Measurements from ENCODE around the gene APIP. TPM values are rescaled to one million over a fixed set of nuclear protein-coding genes. Genes with fewer than 3 reads are reported as not detected.

APIP gene, protein sequence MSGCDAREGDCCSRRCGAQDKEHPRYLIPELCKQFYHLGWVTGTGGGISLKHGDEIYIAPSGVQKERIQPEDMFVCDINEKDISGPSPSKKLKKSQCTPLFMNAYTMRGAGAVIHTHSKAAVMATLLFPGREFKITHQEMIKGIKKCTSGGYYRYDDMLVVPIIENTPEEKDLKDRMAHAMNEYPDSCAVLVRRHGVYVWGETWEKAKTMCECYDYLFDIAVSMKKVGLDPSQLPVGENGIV
- total RNA-seq = 10 to 100 TPM in 4 of 5 experiments, 1 to 10 TPM in 1; 8.2 to 23.6 (median 17.7) TPM
- 10 to 100 TPM; 14.9 to 18.5 TPM for polyA plus RNA-seq
- 8.2 reads per million, percentile 32 among the genes with 10 or more reads in this experiment for total RNA-seq

DNA sequence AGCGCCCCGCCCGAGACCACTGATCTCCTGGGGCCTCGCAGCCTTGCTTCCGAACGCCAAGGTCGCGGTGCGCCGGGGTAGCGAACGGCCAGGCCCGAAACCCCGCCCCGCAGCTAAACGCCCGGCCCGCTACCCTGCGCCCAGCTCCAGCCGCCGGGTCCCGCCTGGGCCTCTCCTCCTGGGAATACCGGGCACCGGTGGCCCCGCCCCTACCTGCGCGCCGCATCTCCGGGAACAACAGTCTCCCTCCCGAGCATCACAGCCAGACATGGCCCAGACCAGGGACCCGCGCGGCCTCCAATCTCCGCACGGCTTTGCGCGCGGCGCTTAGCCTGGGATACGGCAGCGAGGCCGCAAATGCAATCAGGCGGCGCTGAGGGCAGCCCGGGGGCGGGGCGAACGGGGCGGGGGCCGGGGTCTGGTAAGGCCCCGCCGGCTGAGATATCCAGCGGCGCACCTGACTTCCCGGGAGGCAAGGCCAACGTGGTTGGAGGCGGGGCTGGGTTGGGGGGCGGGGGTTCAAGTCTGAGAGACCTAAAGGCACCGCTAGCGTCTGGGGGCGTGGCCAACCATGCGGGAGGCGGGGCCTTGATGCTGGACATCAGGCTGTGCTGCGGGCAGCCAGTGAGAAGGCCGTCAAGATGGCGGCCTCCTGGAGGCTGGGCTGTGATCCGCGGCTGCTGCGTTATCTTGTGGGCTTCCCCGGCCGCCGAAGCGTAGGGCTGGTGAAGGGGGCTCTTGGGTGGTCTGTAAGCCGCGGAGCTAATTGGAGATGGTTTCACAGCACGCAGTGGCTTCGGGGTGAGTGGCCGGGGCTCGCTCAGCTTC, at the start of gene APIP, which contains the start of gene PDHX:
TSS of gene APIP (minus strand) at position 365 of the 828 bp plus-strand sequence. CDS start at position 270, 95 bp downstream.
TSS of gene PDHX (plus strand) at position 604 of the 828 bp plus-strand sequence. CDS start at position 642, 38 bp downstream.
- peaks cover 36 to 71% (median 57%) of the 10 kb centered on the region in 7 donors for H3K4me1 Mint-ChIP-seq
- peak within 1 kb of the TSS; percentile 86 to 98 (median 95) for H3K27ac Mint-ChIP-seq
- Histone ChIP-seq H3K36me3 (ENCODE audit: control insufficient read depth in 2 of 3, insufficient read depth in 3 of 3, low read length in 3 of 3) (peaks cover 0 to 6% (median 0%) of the 10 kb centered on the region in 3 experiments), H3K27me3 (ENCODE audit: control insufficient read depth in 2 of 2, insufficient read depth in 2 of 2, low read length in 2 of 2) (no peaks in the 10 kb centered on the region), H3K27ac (ENCODE audit: low read depth, low read length) (peak within 1 kb of the TSS; percentile 92), H3K4me3 (ENCODE audit: low read length) (peak within 1 kb of the TSS; percentile 87), H3K4me1 (ENCODE audit: control insufficient read depth in 2 of 2, insufficient read depth in 2 of 2, low read length in 2 of 2) (peaks cover 9 to 18% of the 10 kb centered on the region in 2 donors), H3K9me3 (ENCODE audit: control insufficient read depth in 2 of 3, low read length in 3 of 3) (no peaks in the 10 kb centered on the region)
- H3K4me3 Mint-ChIP-seq = peak within 1 kb of the TSS; percentile 90 to 99 (median 96)
- H3K9me3 Mint-ChIP-seq = peaks cover 0 to 4% (median 0%) of the 10 kb centered on the region in 11 donors
- intact Hi-C loops (cut with micrococcal nuclease) = loop anchor here (1.0 to 10.0 kb wide), 26 partner anchors 131 to 1877 kb away; partner anchors contain the start of genes FBXO3 (in 2 of the 2), NAT10 (in 2 of the 2), TRIM44 (in 2 of the 2) and ABTB2 (in 1 of the 2)
- CTCF ChIA-PET = interaction anchor here (0.5 to 1.2 kb wide), 3 partner anchors 9 to 234 kb away, joined by 3 to 7 read pairs (median 3); no protein-coding TSS in a partner anchor
- ATAC-seq (peak; percentile 94), DNase-seq (peak; percentile 77 to 97 (median 83))
- POLR2A ChIA-PET = interaction anchor here (0.5 to 2.1 kb wide), 8 partner anchors 9 to 819 kb away, joined by 3 to 10 read pairs (median 4); no protein-coding TSS in a partner anchor
- no peaks in the 10 kb centered on the region for H3K27me3 Mint-ChIP-seq
- H3K36me3 Mint-ChIP-seq = peaks cover 0 to 21% (median 16%) of the 10 kb centered on the region in 5 donors

DNA sequence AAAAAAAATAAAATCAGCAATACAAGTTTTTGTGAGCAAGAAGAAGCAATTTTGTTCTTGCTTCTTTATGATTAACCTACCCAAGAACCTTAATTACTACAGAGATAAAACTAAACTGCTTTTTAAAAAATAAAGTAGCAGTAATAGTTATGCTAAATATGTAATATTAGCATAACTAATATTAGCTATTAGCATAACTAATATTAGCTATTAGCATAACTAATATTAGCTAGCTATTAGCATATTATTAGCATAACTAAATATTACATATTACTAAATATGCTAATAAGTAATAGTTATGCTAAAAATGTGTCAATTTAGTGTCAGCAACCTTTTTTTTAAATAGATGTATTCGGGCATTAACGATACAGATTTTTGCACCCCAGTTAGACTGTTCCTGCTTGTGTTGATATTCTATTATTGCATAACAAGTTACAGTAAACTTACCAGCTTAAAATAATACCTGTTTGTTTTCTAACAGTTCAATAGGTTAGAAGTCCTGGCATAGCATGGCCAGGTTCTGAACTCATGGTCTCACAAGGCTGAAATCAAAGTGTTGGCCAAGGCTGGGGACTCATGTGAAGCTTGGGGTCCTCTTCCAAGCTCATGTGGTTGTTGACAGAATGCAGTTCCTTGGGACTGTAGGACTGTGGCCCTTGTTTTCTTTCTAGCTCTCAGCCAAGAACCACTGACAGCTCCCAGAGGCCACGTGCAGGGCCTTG, 48.6 kb upstream of the APIP start:
- Mint-ChIP-seq H3K4me3 (no peak overlapping the region), H3K9me3 (peaks cover 0 to 2% (median 0%) of the 10 kb centered on the region in 11 donors), H3K27ac (peak overlapping the region in 1 of 9 donors; percentile 56), H3K27me3 (no peaks in the 10 kb centered on the region), H3K4me1 (peaks cover 0 to 5% (median 1%) of the 10 kb centered on the region in 7 donors), H3K36me3 (peaks cover 10 to 66% (median 35%) of the 10 kb centered on the region in 5 donors)
- no peak overlapping the region for H3K4me3 ChIP-seq (ENCODE audit: low read length)
- intact Hi-C loops (cut with micrococcal nuclease) = no loop called here
- no peaks in the 10 kb centered on the region for H3K4me1 ChIP-seq (ENCODE audit: control insufficient read depth in 2 of 2, insufficient read depth in 2 of 2, low read length in 2 of 2)
- ATAC-seq (no peak), DNase-seq (no peak)
- no peaks in the 10 kb centered on the region for H3K27me3 ChIP-seq (ENCODE audit: control insufficient read depth in 2 of 2, insufficient read depth in 2 of 2, low read length in 2 of 2)
- H3K27ac ChIP-seq (ENCODE audit: low read depth, low read length) = no peak overlapping the region
- peaks cover 0 to 35% (median 3%) of the 10 kb centered on the region in 3 experiments for H3K36me3 ChIP-seq (ENCODE audit: control insufficient read depth in 2 of 3, insufficient read depth in 3 of 3, low read length in 3 of 3)
- H3K9me3 ChIP-seq (ENCODE audit: control insufficient read depth in 2 of 3, low read length in 3 of 3) = no peaks in the 10 kb centered on the region
- ChIA-PET CTCF (no interaction called here), POLR2A (interaction anchor here (0.7 kb wide), 1 partner anchor 1856 kb away, joined by 3 read pairs; no protein-coding TSS in a partner anchor)

GRCh38 chr11:34963351-34963750, 47.2 kb upstream of the APIP start:
- peaks cover 5 to 68% (median 38%) of the 10 kb centered on the region in 5 donors for H3K36me3 Mint-ChIP-seq

GRCh38 chr11:34962034-34962433, 45.9 kb upstream of the APIP start:
- peaks cover 0 to 32% (median 0%) of the 10 kb centered on the region in 3 experiments for H3K36me3 ChIP-seq (ENCODE audit: control insufficient read depth in 2 of 3, insufficient read depth in 3 of 3, low read length in 3 of 3)
- H3K4me1 ChIP-seq (ENCODE audit: control insufficient read depth in 2 of 2, insufficient read depth in 2 of 2, low read length in 2 of 2) = no peaks in the 10 kb centered on the region
- DNase-seq (no peak), ATAC-seq (no peak)
- POLR2A ChIA-PET = no interaction called here
- peaks cover 6 to 59% (median 29%) of the 10 kb centered on the region in 5 donors for H3K36me3 Mint-ChIP-seq
- H3K27me3 Mint-ChIP-seq = no peaks in the 10 kb centered on the region
- intact Hi-C loops (cut with micrococcal nuclease) = no loop called here
- H3K4me1 Mint-ChIP-seq = peaks cover 0 to 2% (median 0%) of the 10 kb centered on the region in 7 donors
- no peak overlapping the region for H3K27ac ChIP-seq (ENCODE audit: low read depth, low read length)
- H3K27me3 ChIP-seq (ENCODE audit: control insufficient read depth in 2 of 2, insufficient read depth in 2 of 2, low read length in 2 of 2) = no peaks in the 10 kb centered on the region
- no peaks in the 10 kb centered on the region for H3K9me3 ChIP-seq (ENCODE audit: control insufficient read depth in 2 of 3, low read length in 3 of 3)
- H3K4me3 Mint-ChIP-seq = no peak overlapping the region
- H3K27ac Mint-ChIP-seq = peak overlapping the region in 1 of 9 donors; percentile 14
- H3K9me3 Mint-ChIP-seq = no peaks in the 10 kb centered on the region
- CTCF ChIA-PET = no interaction called here
- H3K4me3 ChIP-seq (ENCODE audit: low read length) = no peak overlapping the region

More at GRCh38 chr11:34963351-34963750, 47.2 kb upstream of the APIP start:
- H3K4me1 ChIP-seq (ENCODE audit: control insufficient read depth in 2 of 2, insufficient read depth in 2 of 2, low read length in 2 of 2) = no peaks in the 10 kb centered on the region
- Mint-ChIP-seq H3K27me3 (no peaks in the 10 kb centered on the region), H3K27ac (no peak overlapping the region), H3K4me1 (no peaks in the 10 kb centered on the region), H3K9me3 (no peaks in the 10 kb centered on the region), H3K4me3 (no peak overlapping the region)
- peaks cover 0 to 32% (median 0%) of the 10 kb centered on the region in 3 experiments for H3K36me3 ChIP-seq (ENCODE audit: control insufficient read depth in 2 of 3, insufficient read depth in 3 of 3, low read length in 3 of 3)
- intact Hi-C loops (cut with micrococcal nuclease) = no loop called here
- CTCF ChIA-PET = no interaction called here
- no peak for DNase-seq
- no peaks in the 10 kb centered on the region for H3K9me3 ChIP-seq (ENCODE audit: control insufficient read depth in 2 of 3, low read length in 3 of 3)
- H3K27me3 ChIP-seq (ENCODE audit: control insufficient read depth in 2 of 2, insufficient read depth in 2 of 2, low read length in 2 of 2) = no peaks in the 10 kb centered on the region
- ATAC-seq = no peak
- H3K27ac ChIP-seq (ENCODE audit: low read depth, low read length) = no peak overlapping the region
- H3K4me3 ChIP-seq (ENCODE audit: low read length) = no peak overlapping the region
- POLR2A ChIA-PET = no interaction called here

- ChIA-PET CTCF (interaction anchor here (0.6 to 0.7 kb wide), 2 partner anchors 310 to 395 kb away, joined by 3 to 4 read pairs; no protein-coding TSS in a partner anchor), POLR2A (no interaction called here)
- peaks cover 0 to 6% (median 0%) of the 10 kb centered on the region in 7 donors for H3K4me1 Mint-ChIP-seq
- Histone ChIP-seq H3K27me3 (ENCODE audit: control insufficient read depth in 2 of 2, insufficient read depth in 2 of 2, low read length in 2 of 2) (no peaks in the 10 kb centered on the region), H3K4me3 (ENCODE audit: low read length) (no peak overlapping the region), H3K27ac (ENCODE audit: low read depth, low read length) (no peak overlapping the region), H3K4me1 (ENCODE audit: control insufficient read depth in 2 of 2, insufficient read depth in 2 of 2, low read length in 2 of 2) (no peaks in the 10 kb centered on the region), H3K9me3 (ENCODE audit: control insufficient read depth in 2 of 3, low read length in 3 of 3) (no peaks in the 10 kb centered on the region), H3K36me3 (ENCODE audit: control insufficient read depth in 2 of 3, insufficient read depth in 3 of 3, low read length in 3 of 3) (peaks cover 0 to 24% (median 0%) of the 10 kb centered on the region in 3 experiments)
- H3K27ac Mint-ChIP-seq = no peak overlapping the region
- H3K9me3 Mint-ChIP-seq = no peaks in the 10 kb centered on the region
- DNase-seq (no peak), ATAC-seq (no peak)
- H3K36me3 Mint-ChIP-seq = peaks cover 5 to 49% (median 19%) of the 10 kb centered on the region in 5 donors
- no peak overlapping the region for H3K4me3 Mint-ChIP-seq
- H3K27me3 Mint-ChIP-seq = no peaks in the 10 kb centered on the region
- intact Hi-C loops (cut with micrococcal nuclease) = no loop called here
Measured at GRCh38 chr11:34960277-34960676, 44.1 kb upstream of the APIP start.

- peaks cover 5 to 49% (median 17%) of the 10 kb centered on the region in 5 donors for H3K36me3 Mint-ChIP-seq
- CTCF ChIA-PET = no interaction called here
- H3K9me3 Mint-ChIP-seq = no peaks in the 10 kb centered on the region
- DNase-seq (no peak), ATAC-seq (no peak)
- Histone ChIP-seq H3K4me3 (ENCODE audit: low read length) (no peak overlapping the region), H3K9me3 (ENCODE audit: control insufficient read depth in 2 of 3, low read length in 3 of 3) (no peaks in the 10 kb centered on the region), H3K4me1 (ENCODE audit: control insufficient read depth in 2 of 2, insufficient read depth in 2 of 2, low read length in 2 of 2) (no peaks in the 10 kb centered on the region), H3K27me3 (ENCODE audit: control insufficient read depth in 2 of 2, insufficient read depth in 2 of 2, low read length in 2 of 2) (no peaks in the 10 kb centered on the region), H3K36me3 (ENCODE audit: control insufficient read depth in 2 of 3, insufficient read depth in 3 of 3, low read length in 3 of 3) (peaks cover 0 to 19% (median 0%) of the 10 kb centered on the region in 3 experiments), H3K27ac (ENCODE audit: low read depth, low read length) (no peak overlapping the region)
- H3K27ac Mint-ChIP-seq = no peak overlapping the region
- peaks cover 0 to 6% (median 0%) of the 10 kb centered on the region in 7 donors for H3K4me1 Mint-ChIP-seq
- POLR2A ChIA-PET = no interaction called here
- no peaks in the 10 kb centered on the region for H3K27me3 Mint-ChIP-seq
- no peak overlapping the region for H3K4me3 Mint-ChIP-seq
- intact Hi-C loops (cut with micrococcal nuclease) = no loop called here
Measured at GRCh38 chr11:34959770-34960169, 43.6 kb upstream of the APIP start.

Measured in naive thymus-derived CD4-positive, alpha-beta T cell (primary cell).